Liver (tissue), 9 donors: Measurements from ENCODE around the gene RUFY1. TPM values are rescaled to one million over a fixed set of nuclear protein-coding genes. Genes with fewer than 3 reads are reported as not detected.

Experiments
- DNase-seq: peaks from one replicate; pipeline ENCODE4 v3.0.0-alpha.2; 2017; ENCODE audit warnings: low spot score
- H3K27ac ChIP-seq, 2 donors: one replicate each; pipeline ENCODE4 v1.7.0; 2013; ENCODE audit warnings: inconsistent platforms in 2 of 2, low read length in 2 of 2, control low read depth in 1 of 2, low read depth in 1 of 2, mild to moderate bottlenecking in 1 of 2
- H3K27me3 ChIP-seq, 4 donors: one replicate each; pipeline versions ENCODE4 v1.6.1 to v1.7.0; 2013; ENCODE audit warnings: low read length in 3 of 4, inconsistent platforms in 1 of 4, mild to moderate bottlenecking in 1 of 4, moderate library complexity in 1 of 4; ENCODE audit not compliant: control insufficient read depth in 4 of 4, insufficient read depth in 4 of 4
- H3K36me3 ChIP-seq, 4 donors: one replicate each; pipeline versions ENCODE4 v1.6.1 to v1.7.0; 2013; ENCODE audit warnings: low read length in 3 of 4, mild to moderate bottlenecking in 3 of 4, low read depth in 1 of 4, moderate library complexity in 1 of 4; ENCODE audit not compliant: control insufficient read depth in 4 of 4, insufficient read depth in 3 of 4
- H3K4me1 ChIP-seq, 4 donors: one replicate each; pipeline versions ENCODE4 v1.6.1 to v1.7.0; 2013; ENCODE audit warnings: low read length in 3 of 4, mild to moderate bottlenecking in 3 of 4, moderate library complexity in 1 of 4; ENCODE audit not compliant: control insufficient read depth in 4 of 4, insufficient read depth in 4 of 4
- H3K4me3 ChIP-seq, 3 donors: one replicate each; pipeline versions ENCODE4 v1.6.1 to v1.7.0; 2013; ENCODE audit warnings: low read length in 3 of 3, control low read depth in 1 of 3, low read depth in 1 of 3, mild to moderate bottlenecking in 1 of 3
- H3K9ac ChIP-seq, 2 donors: one replicate each; pipeline ENCODE4 v1.7.0; 2013; ENCODE audit warnings: low read length in 2 of 2, mild to moderate bottlenecking in 2 of 2, moderate library complexity in 2 of 2, control low read depth in 1 of 2, low read depth in 1 of 2
- H3K9me3 ChIP-seq, 4 donors: one replicate each; pipeline versions ENCODE4 v1.6.1 to v1.7.0; 2013; ENCODE audit warnings: low read length in 3 of 4; ENCODE audit not compliant: control insufficient read depth in 4 of 4
- ATF3 ChIP-seq: IDR thresholded peaks from 2 replicates; pipeline ENCODE4 v1.6.1; 2016; ENCODE audit warnings: antibody characterized with exemption
- CTCF ChIP-seq: fragments of 150-350 bp; IDR thresholded peaks from 2 replicates; pipeline ENCODE4 v1.5.1; 2017; ENCODE audit warnings: improper control_type of control experiment, low read depth, low read length; ENCODE audit not compliant: missing input control
- EGR1 ChIP-seq, 2 donors: IDR thresholded peaks; 2 replicates each; pipeline ENCODE4 v1.6.1; 2016 to 2018; ENCODE audit warnings: antibody characterized with exemption in 2 of 2, low read depth in 2 of 2
- FOXA1 ChIP-seq: IDR thresholded peaks from 2 replicates; pipeline ENCODE4 v1.6.1; 2016; ENCODE audit warnings: antibody characterized with exemption
- FOXA2 ChIP-seq: IDR thresholded peaks from 2 replicates; pipeline ENCODE4 v1.6.1; 2016; ENCODE audit warnings: antibody characterized with exemption
- GABPA ChIP-seq, 2 donors: IDR thresholded peaks in 1 of 2; conservative IDR thresholded peaks in 1 of 2; 2 replicates each; pipeline ENCODE4 v1.6.1; 2016; ENCODE audit warnings: antibody characterized with exemption in 2 of 2, mild to moderate bottlenecking in 1 of 2, moderate library complexity in 1 of 2
- HNF4A ChIP-seq, 2 donors: conservative IDR thresholded peaks; 2 replicates each; pipeline ENCODE4 v1.6.1; 2016; ENCODE audit warnings: antibody characterized with exemption in 2 of 2, mild to moderate bottlenecking in 2 of 2
- JUND ChIP-seq, 2 donors: IDR thresholded peaks; 2 replicates each; pipeline ENCODE4 v1.6.1; 2016; ENCODE audit warnings: antibody characterized with exemption in 2 of 2
- MAX ChIP-seq: IDR thresholded peaks from 2 replicates; pipeline ENCODE4 v1.6.1; 2016; ENCODE audit warnings: antibody characterized with exemption
- RAD21 ChIP-seq, 2 donors: IDR thresholded peaks; 2 replicates each; pipeline ENCODE4 v1.6.1; 2016; ENCODE audit warnings: antibody characterized with exemption in 2 of 2, mild to moderate bottlenecking in 2 of 2
- REST ChIP-seq: IDR thresholded peaks from 2 replicates; pipeline ENCODE4 v1.6.1; 2016; ENCODE audit warnings: antibody characterized with exemption, mild to moderate bottlenecking
- SP1 ChIP-seq: IDR thresholded peaks from 2 replicates; pipeline ENCODE4 v1.6.1; 2018; ENCODE audit warnings: antibody characterized with exemption, mild to moderate bottlenecking
- TAF1 ChIP-seq: conservative IDR thresholded peaks from 2 replicates; pipeline ENCODE4 v1.6.1; 2016; ENCODE audit warnings: antibody characterized with exemption, mild to moderate bottlenecking
- YY1 ChIP-seq: IDR thresholded peaks from 2 replicates; pipeline ENCODE4 v1.6.1; 2016; ENCODE audit warnings: antibody characterized with exemption, mild to moderate bottlenecking
- ZBTB33 ChIP-seq: IDR thresholded peaks from 2 replicates; pipeline ENCODE4 v1.6.1; 2016; ENCODE audit warnings: antibody characterized with exemption
- WGBS: extraction: QIAGEN DNeasy Blood & Tissue Kit; methylation state at CpG from one replicate; pipeline ENCODE4 v1.1.7; 2013; 5-methylcytosine and 5-hydroxymethylcytosine counted together
- polyA plus RNA-seq, 2 donors: library from polyadenylated mRNA; stranded (reverse) in 1 of 2; unstranded in 1 of 2; fragments of 200-250 nt in 1 of 2; fragments of >200 nt in 1 of 2; fragmentation: Nextera tagmentation in 1 of 2; extraction: Ambion mirVana in 1 of 2; gene quantifications; one replicate each; pipeline versions ENCODE4 v1.2.1 to v1.2.3, GENCODE V29; 2013 to 2015
- total RNA-seq, 2 donors: library from RNA; depleted of rRNA; stranded (reverse); fragments of >200 nt; gene quantifications; one replicate each; pipeline ENCODE4 v1.2.3, GENCODE V29; 2014
- donor health status: healthy.
- donor health status: healthy.
- donor health status: healthy.
- donor health status: healthy.
- donor health status: healthy.

RUFY1 gene
- total and polyA plus RNA-seq, 4 donors, result 11.6 to 25.2 (median 18.3) TPM

- peaks cover 0 to 55% (median 40%) of the 10 kb centered on the region in 4 donors for H3K4me1 ChIP-seq
- H3K36me3 ChIP-seq, result peaks cover 17 to 80% (median 79%) of the 10 kb centered on the region in 4 donors
- H3K27me3 ChIP-seq, result no peaks in the 10 kb centered on the region
- H3K27ac ChIP-seq, result no peak overlapping the region
- TF ChIP-seq SP1, result no peak
- TF ChIP-seq CTCF, result no peak
- TF ChIP-seq JUND (IDR thresholded peaks at IDR 0.05), result no peak
- no peak for TF ChIP-seq EGR1 (IDR thresholded peaks at IDR 0.05; ENCODE audit: low read depth in 2 of 2)
- no peak for TF ChIP-seq ATF3
- TF ChIP-seq ZBTB33, result no peak
- TF ChIP-seq RAD21 (IDR thresholded peaks at IDR 0.05), result no peak
- no peak overlapping the region for H3K4me3 ChIP-seq
- no peaks in the 10 kb centered on the region for H3K9me3 ChIP-seq
- WGBS, result 88% methylated on average over 7 of the region's 7 CpGs
- H3K9ac ChIP-seq, result no peak overlapping the region
- no peak for DNase-seq
These were observed 67.6 kb downstream of the RUFY1 start for GRCh38 chr5:179617930-179618329.

GRCh38 chr5:179618923-179619554 is 68.7 kb downstream of the RUFY1 start:
- Histone ChIP-seq H3K9me3 (no peaks in the 10 kb centered on the region), H3K9ac (peak overlapping the region in 1 of 2 donors; percentile 48), H3K27me3 (no peaks in the 10 kb centered on the region), H3K4me1 (peaks cover 0 to 51% (median 40%) of the 10 kb centered on the region in 4 donors), H3K4me3 (peak overlapping the region in 2 of 3 donors; percentile 1 to 82), H3K27ac (no peak overlapping the region), H3K36me3 (peaks cover 9 to 69% (median 68%) of the 10 kb centered on the region in 4 donors)
- 17% methylated on average over 6 of the region's 6 CpGs for WGBS
- TF ChIP-seq RAD21 (IDR thresholded peaks at IDR 0.05) (no peak), ZBTB33 (no peak), FOXA2 (no peak), REST (no peak), YY1 (no peak), MAX (no peak), FOXA1 (no peak), GABPA (IDR thresholded peaks at IDR 0.05 in 1 of 2, conservative IDR thresholded peaks at IDR 0.05 in 1 of 2) (no peak), TAF1 (no peak), HNF4A (conservative IDR thresholded peaks at IDR 0.05) (no peak), EGR1 (IDR thresholded peaks at IDR 0.05; ENCODE audit: low read depth in 2 of 2) (no peak), JUND (IDR thresholded peaks at IDR 0.05) (no peak), CTCF (no peak)
- no peak for DNase-seq
